IPS-15b (cell line): Measurements from ENCODE around the gene SLC51B.

Source experiments
- H3K27me3 ChIP-seq: one replicate; pipeline ENCODE4 v1.6.1; 2013; ENCODE audit warnings: low read length; ENCODE audit not compliant: control insufficient read depth, insufficient read depth
- H3K36me3 ChIP-seq: one replicate; pipeline ENCODE4 v1.6.1; 2013; ENCODE audit warnings: low read length; ENCODE audit not compliant: control insufficient read depth, insufficient read depth
- H3K4me1 ChIP-seq: one replicate; pipeline ENCODE4 v1.6.1; 2013; ENCODE audit warnings: mild to moderate bottlenecking, low read length; ENCODE audit not compliant: control insufficient read depth, insufficient read depth
- H3K4me3 ChIP-seq: one replicate; pipeline ENCODE4 v1.5.1; 2013; ENCODE audit warnings: low read depth, low read length
- H3K9ac ChIP-seq: one replicate; pipeline ENCODE4 v1.6.1; 2013; ENCODE audit warnings: low read depth, mild to moderate bottlenecking, low read length
- H3K9me3 ChIP-seq: one replicate; pipeline ENCODE4 v1.6.1; 2013; ENCODE audit warnings: mild to moderate bottlenecking, low read length; ENCODE audit not compliant: control insufficient read depth, insufficient read depth

SLC51B gene

DNA sequence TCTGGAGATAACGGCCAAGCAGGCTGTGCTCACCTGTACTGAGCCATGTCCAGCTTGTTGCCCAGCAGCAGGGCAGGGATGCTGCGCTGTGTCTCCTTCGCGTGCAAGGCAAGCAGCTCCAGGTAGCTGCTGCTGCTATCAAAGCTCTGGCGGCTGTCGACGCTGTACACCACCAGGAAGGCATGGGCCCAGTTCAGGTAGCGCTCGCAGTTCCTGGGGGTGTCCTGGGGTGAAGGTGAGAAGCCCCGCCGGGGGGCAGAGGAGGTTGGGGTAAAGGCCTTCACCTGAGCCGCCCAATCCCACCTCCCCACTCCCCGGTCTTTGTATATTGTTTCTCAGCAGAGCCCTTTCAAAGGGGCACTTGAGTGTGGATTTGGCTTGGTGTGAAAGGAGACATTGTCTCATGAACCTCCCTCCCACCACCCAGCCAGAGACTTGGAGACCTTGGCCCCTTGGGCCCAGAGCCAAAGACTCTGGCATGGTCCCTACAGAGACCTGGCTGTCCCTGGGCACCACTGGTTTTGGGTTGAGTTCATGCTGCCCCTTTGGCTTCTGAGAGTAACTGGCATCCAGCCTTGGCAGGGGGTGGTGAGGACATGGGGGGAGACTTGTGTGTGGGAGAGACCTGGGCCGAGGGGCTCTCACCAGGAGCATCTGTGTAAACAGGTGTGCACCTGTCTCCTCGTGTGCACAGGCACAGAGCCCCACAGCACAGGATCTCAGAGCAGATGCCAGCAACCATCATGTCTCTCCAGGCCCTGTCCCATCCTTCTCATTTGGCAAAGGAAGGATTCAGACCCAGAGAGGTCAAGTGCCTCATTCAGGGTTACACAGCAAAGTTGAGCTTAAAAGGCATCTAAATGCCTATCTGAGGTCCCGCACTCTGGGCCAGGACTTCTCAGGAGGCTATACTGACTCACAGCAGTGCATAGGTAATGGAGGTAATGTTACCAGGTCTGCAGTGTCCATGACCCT, 13.5 kb downstream of the SLC51B start:
- Histone ChIP-seq H3K9ac (no peak overlapping the region), H3K36me3 (peaks cover 13% of the 10 kb centered on the region), H3K27me3 (no peaks in the 10 kb centered on the region), H3K4me3 (no peak overlapping the region), H3K9me3 (no peaks in the 10 kb centered on the region), H3K4me1 (no peaks in the 10 kb centered on the region)

GRCh38 chr15:65059369-65059750, 14.2 kb downstream of the SLC51B start:
- Histone ChIP-seq H3K9me3 (no peaks in the 10 kb centered on the region), H3K4me1 (no peaks in the 10 kb centered on the region), H3K36me3 (peaks cover 13% of the 10 kb centered on the region), H3K27me3 (no peaks in the 10 kb centered on the region), H3K4me3 (no peak overlapping the region), H3K9ac (no peak overlapping the region)

GRCh38 chr15:65059931-65060596, 14.9 kb downstream of the SLC51B start:
- Histone ChIP-seq H3K9ac (no peak overlapping the region), H3K9me3 (no peaks in the 10 kb centered on the region), H3K27me3 (no peaks in the 10 kb centered on the region), H3K4me1 (no peaks in the 10 kb centered on the region), H3K36me3 (peaks cover 13% of the 10 kb centered on the region), H3K4me3 (no peak overlapping the region)

DNA sequence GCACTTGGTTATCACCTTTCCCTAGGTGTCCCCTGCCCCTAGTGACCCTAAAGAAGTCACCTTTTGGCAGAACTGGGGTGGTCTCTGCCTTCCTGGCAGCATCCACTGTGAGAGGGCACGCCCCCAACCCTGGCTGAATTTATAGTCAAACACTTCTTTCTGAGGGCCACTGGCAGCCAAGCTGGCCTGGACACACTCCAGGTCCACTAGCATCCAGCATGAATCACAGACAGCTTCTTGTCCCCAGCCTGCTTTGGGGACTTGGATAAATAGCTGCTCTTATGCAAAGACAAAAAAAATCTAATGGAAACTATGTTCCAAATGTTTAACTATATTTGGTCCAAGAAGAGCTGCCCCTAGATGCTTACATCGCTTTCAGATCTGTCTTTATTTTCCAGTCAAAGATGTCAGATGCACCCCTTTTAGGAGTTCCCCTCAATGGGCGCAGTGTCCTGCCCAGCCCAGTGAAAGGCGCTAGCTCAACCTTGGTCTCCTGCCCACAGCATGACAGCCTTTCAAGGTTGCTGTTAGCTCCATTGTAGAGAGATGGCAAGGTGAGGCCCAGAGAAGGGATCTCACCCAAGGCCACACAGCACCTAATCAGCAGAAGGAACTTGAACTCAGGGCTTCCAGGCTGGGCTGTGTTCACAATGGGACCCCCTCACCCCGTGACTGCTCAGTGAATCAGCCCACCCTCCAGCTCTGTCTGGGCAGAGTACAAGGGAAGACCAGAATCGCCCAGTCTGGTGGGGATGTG, 15.6 kb downstream of the SLC51B start:
- Histone ChIP-seq H3K27me3 (no peaks in the 10 kb centered on the region), H3K4me3 (no peak overlapping the region), H3K9me3 (no peaks in the 10 kb centered on the region), H3K4me1 (no peaks in the 10 kb centered on the region), H3K9ac (no peak overlapping the region), H3K36me3 (peaks cover 11% of the 10 kb centered on the region)

DNA sequence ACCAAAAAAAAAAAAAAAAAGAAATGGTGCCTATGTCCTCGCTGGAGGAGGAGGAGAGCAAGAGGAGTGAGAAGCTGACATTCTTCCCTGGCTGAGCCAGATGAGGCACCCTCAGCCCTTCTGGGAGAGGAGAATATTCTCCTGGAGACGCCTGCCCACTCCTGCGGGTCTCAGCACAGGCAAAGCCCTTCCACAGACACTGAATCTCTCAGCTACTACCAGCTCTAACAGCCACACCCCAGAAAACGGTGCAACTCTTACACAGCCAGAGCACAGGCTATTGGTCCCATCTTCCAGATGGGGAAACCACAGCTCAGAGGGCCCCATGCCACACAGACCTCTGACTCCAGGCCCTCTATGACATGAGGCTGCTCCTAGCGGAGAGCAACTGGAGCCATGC, 16.9 kb downstream of the SLC51B start:
- Histone ChIP-seq H3K4me3 (no peak overlapping the region), H3K9ac (no peak overlapping the region), H3K36me3 (peaks cover 11% of the 10 kb centered on the region), H3K9me3 (no peaks in the 10 kb centered on the region), H3K27me3 (no peaks in the 10 kb centered on the region), H3K4me1 (peaks cover 3% of the 10 kb centered on the region)

DNA sequence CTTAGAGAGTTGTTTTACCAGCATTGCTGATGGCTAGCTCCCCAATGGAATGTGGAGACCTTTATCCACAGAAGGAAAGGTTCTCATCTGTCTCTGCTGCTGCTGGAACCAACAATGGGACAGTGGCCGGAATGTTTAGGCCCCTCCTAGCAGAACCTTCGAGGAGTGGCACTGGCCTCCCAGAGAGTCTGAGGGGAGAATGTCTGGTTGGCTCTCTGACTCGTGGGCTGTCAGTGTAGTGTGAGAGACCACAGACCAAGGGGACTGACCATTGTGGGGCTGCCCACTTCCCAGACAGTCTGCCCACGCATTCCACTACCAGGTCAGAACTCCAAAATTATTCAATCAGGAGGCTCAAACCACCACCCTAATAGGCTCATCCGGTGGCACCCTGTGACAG, 17.5 kb downstream of the SLC51B start:
- peaks cover 11% of the 10 kb centered on the region for H3K36me3 ChIP-seq

DNA sequence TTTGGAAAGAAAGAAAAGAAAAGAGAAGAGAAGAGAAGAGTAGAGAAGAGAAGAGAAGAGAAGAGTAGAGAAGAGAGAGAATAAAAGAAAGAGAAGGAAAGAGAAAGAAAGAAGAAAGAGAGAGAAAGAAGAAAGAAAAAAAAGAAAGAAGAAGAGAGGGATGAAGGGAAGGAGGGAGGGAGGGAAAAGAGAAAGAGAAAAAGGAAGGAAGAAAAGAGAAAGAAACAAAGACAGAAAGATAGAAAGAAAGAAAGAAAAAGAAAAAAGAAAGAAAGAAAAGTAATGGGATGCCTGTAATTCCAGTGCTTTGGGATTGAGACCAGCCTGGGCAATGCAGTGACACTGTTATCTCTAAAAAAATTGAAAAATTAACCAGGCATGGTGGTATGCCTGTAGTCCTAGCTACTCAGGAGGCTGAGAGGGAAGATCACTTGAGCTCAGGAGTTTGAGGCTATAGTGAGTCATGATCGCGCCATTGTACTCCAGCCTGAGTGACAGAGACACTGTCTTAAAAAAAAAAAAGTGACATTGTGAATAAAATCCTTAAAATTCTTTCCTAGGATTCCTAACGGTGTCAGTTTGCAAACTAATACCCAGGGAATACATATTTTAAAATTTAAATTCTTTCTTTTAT, 20.9 kb downstream of the SLC51B start:
- H3K9ac ChIP-seq, result no peak overlapping the region
- peaks cover 3% of the 10 kb centered on the region for H3K36me3 ChIP-seq
- H3K9me3 ChIP-seq, result no peaks in the 10 kb centered on the region
- H3K27me3 ChIP-seq, result no peaks in the 10 kb centered on the region
- H3K4me1 ChIP-seq, result peaks cover 3% of the 10 kb centered on the region
- no peak overlapping the region for H3K4me3 ChIP-seq

More for the DNA sequence above, 17.5 kb downstream of the SLC51B start:
- no peaks in the 10 kb centered on the region for H3K9me3 ChIP-seq
- H3K27me3 ChIP-seq, result no peaks in the 10 kb centered on the region
- H3K4me1 ChIP-seq, result peaks cover 3% of the 10 kb centered on the region
- no peak overlapping the region for H3K4me3 ChIP-seq
- H3K9ac ChIP-seq, result no peak overlapping the region

DNA sequence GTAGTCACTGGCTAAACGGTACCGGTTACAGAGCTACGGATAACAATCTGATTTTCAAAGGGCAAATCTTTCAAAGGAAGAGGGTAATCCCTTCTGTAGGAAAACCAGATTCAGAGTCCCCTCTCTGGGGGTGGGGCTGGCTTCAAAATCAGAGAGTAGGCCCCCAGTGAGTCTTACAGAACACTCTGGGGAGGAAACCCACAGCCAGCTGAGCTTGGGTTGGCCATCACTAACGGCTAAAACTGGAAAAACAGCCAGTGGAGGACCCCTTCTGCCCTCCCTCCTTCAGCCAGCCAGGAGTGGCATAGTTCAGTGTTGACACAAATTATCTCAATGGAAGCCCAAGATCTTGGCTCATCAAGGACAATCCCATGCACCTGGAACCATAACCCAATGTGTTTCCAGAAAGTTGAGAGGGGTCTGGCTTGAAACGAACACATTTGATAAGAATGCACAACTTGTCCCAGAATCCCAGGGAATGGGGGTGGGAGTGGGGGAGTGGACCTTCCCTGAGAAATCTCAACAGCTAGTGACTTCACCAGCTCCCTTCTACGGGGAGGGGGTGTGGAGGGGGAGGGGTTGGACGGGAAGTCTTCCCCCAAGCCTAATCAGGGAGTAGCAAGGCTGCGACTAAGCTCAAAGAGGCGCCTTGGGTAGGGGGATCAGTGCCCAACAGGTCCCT, 21.6 kb downstream of the SLC51B start:
- Histone ChIP-seq H3K36me3 (peaks cover 3% of the 10 kb centered on the region), H3K4me3 (peak overlapping the region; percentile 80), H3K4me1 (peaks cover 3% of the 10 kb centered on the region), H3K27me3 (no peaks in the 10 kb centered on the region), H3K9me3 (no peaks in the 10 kb centered on the region), H3K9ac (peak overlapping the region; percentile 13)

DNA sequence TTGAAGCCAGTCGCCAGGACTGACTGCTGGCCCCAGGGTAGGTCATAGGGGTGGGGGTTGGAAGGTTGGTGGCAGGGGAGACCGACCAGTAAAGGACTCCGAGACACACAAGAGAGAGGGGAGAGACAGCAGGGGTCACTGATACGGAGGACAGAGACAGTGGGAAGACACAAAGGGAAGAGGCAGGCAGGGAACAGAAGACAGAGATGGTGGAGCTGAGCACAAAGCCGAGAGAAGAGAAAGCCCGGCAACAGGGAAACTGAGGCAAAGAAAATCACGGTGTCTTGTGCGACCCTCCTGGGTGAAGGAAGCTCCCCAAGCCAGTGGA, 22.1 kb downstream of the SLC51B start:
- H3K9ac ChIP-seq, result peak overlapping the region; percentile 13
- no peaks in the 10 kb centered on the region for H3K27me3 ChIP-seq
- H3K36me3 ChIP-seq, result peaks cover 3% of the 10 kb centered on the region
- peaks cover 3% of the 10 kb centered on the region for H3K4me1 ChIP-seq
- H3K4me3 ChIP-seq, result peak overlapping the region; percentile 80
- no peaks in the 10 kb centered on the region for H3K9me3 ChIP-seq

- H3K4me3 ChIP-seq, result peak within 1 kb of the TSS; percentile 80
- H3K27me3 ChIP-seq, result no peaks in the 10 kb centered on the region
- peak within 1 kb of the TSS; percentile 51 for H3K9ac ChIP-seq
- H3K4me1 ChIP-seq, result peaks cover 3% of the 10 kb centered on the region
- H3K9me3 ChIP-seq, result no peaks in the 10 kb centered on the region
- peaks cover 3% of the 10 kb centered on the region for H3K36me3 ChIP-seq
Measured at GRCh38 chr15:65067645-65068402, 22.6 kb downstream of the SLC51B start, which contains the start of gene RASL12. Gene RASL12 (minus strand): TSS chr15:65067991. CDS start chr15:65067835, 156 bp downstream.
